ENCODE measurements around the gene ZNF536. TPM values are rescaled to one million over a fixed set of nuclear protein-coding genes. Genes with fewer than 3 reads are reported as not detected.

Gene ZNF536
- total and polyA plus RNA-seq, 12 donors = 0.22 to 10.7 (median 3.7) TPM

DNA sequence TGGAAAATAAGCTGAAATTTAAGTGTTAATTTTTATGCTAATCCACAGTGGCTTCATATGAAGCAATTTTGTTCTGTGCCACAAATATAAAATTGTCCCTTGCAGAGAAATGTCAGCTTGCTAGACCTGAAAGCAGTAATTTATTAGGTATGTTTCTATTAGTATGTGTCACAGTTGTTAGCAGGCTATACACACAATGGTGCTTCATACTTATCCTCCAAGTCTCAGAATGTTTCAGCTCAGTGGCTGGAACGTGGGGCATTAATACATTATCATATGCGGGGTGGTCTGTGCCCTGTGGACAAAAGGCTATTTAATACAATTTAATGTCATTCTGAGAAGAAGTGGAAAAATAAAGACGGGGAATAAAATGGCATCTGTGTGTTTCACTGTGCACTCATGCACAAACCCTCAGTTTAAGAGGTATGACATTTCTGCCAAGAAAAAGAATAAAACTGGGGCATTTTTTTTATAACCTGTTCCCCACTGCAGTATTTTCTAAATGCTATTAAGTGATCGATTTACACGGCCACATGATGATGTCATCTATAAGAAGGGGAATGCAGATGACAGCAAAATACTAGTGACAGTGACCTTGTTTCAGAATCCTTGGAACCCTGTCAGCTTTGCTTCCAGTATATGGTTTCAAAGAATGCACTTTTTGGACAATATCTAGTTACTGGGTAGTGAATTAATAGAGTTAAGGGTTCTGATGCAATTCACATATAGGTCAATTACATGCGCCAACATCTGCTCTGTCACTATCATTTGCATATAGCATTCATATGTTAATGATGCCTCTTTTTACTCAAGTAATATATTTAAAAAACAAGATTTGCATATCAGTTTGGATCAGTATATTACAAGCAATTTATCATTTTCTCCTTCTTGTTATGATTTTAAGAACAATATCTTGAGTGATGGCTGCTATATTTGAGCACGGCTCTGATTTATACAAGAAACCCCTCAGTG is 21.2 kb upstream of the ZNF536 start:
- no peak overlapping the region for H3K27ac ChIP-seq
- H3K4me1 ChIP-seq = no peaks in the 10 kb centered on the region
- WGBS, 2 donors = 70 to 78% methylated on average over 7 of the region's 7 CpGs
- DNase-seq = no peak
- no peak overlapping the region for H3K4me3 ChIP-seq
- no peak for ATAC-seq
- intact Hi-C loops (cut with DNase I) = no loop called here
- TF ChIP-seq, protein P1, sequence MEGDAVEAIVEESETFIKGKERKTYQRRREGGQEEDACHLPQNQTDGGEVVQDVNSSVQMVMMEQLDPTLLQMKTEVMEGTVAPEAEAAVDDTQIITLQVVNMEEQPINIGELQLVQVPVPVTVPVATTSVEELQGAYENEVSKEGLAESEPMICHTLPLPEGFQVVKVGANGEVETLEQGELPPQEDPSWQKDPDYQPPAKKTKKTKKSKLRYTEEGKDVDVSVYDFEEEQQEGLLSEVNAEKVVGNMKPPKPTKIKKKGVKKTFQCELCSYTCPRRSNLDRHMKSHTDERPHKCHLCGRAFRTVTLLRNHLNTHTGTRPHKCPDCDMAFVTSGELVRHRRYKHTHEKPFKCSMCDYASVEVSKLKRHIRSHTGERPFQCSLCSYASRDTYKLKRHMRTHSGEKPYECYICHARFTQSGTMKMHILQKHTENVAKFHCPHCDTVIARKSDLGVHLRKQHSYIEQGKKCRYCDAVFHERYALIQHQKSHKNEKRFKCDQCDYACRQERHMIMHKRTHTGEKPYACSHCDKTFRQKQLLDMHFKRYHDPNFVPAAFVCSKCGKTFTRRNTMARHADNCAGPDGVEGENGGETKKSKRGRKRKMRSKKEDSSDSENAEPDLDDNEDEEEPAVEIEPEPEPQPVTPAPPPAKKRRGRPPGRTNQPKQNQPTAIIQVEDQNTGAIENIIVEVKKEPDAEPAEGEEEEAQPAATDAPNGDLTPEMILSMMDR (IDR thresholded peaks at IDR 0.05) = no peak
- H3K27me3 ChIP-seq = peaks cover 0 to 23% (median 0%) of the 10 kb centered on the region in 7 donors
- H3K36me3 ChIP-seq = no peaks in the 10 kb centered on the region
- H3K9me3 ChIP-seq = peaks cover 0 to 4% (median 0%) of the 10 kb centered on the region in 11 donors

DNA sequence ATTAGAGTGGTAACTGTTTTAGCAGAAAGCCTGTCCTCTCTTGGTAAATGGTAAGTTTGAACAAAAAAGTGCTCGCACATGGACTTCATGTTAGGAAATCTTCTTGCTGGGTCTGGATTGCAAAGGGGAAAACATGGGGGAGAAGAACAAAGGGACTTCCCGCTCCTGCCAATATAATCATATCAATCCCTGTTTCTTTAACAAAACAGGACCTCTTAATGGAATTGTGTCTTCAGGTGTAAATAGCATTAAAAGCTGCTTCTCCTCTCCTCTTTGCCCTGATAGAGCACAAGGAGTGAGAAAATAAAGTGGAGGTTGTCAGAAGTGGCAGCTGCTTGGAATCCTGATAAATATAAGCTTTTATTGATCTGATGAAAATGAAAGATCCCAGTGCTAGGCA is 20.4 kb upstream of the ZNF536 start:
- DNase-seq (no peak), ATAC-seq (no peak)
- H3K27ac ChIP-seq = no peak overlapping the region
- H3K4me1 ChIP-seq = no peaks in the 10 kb centered on the region
- intact Hi-C loops (cut with DNase I) = no loop called here
- no peaks in the 10 kb centered on the region for H3K9me3 ChIP-seq
- 79 to 80% methylated on average over 2 of the region's 2 CpGs for WGBS, 2 donors
- TF ChIP-seq, protein P1 (IDR thresholded peaks at IDR 0.05) = no peak
- H3K36me3 ChIP-seq = no peaks in the 10 kb centered on the region
- peaks cover 0 to 23% (median 0%) of the 10 kb centered on the region in 7 donors for H3K27me3 ChIP-seq
- no peak overlapping the region for H3K4me3 ChIP-seq

DNA sequence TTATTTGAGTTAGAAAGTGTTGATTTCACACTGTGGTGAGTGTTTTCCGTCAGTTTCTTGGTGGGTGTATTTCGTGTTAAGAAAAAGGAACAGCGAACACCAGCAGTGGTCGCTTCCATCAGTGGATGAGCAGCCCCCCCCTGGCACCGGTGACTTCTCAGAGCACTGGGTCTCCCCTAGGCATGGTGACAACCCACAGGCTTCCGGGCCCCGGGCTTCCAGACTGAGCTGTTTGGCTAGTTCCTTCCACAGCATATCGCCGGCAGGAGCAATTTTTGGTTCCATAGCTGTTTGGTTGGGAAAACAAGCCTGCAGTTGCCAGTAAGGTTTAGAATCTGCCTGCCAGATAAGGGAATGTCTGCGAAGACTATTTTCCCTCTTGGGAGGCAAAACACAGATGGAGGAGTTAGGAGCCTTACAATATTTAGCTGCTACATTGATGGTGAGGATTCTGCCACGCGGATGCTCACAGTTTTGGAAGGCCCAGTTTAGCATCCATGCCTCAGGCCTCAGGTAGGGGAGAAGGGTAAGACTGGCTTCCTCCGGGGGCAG is 18.7 kb upstream of the ZNF536 start:
- Histone ChIP-seq H3K4me1 (no peaks in the 10 kb centered on the region), H3K4me3 (no peak overlapping the region), H3K27me3 (peaks cover 0 to 22% (median 0%) of the 10 kb centered on the region in 7 donors), H3K27ac (no peak overlapping the region), H3K36me3 (no peaks in the 10 kb centered on the region), H3K9me3 (no peaks in the 10 kb centered on the region)
- 87 to 88% methylated on average over 13 of the region's 13 CpGs for WGBS, 2 donors
- no peak for ATAC-seq
- no peak for DNase-seq
- TF ChIP-seq, protein P1 (IDR thresholded peaks at IDR 0.05) = no peak
- intact Hi-C loops (cut with DNase I) = no loop called here

DNA sequence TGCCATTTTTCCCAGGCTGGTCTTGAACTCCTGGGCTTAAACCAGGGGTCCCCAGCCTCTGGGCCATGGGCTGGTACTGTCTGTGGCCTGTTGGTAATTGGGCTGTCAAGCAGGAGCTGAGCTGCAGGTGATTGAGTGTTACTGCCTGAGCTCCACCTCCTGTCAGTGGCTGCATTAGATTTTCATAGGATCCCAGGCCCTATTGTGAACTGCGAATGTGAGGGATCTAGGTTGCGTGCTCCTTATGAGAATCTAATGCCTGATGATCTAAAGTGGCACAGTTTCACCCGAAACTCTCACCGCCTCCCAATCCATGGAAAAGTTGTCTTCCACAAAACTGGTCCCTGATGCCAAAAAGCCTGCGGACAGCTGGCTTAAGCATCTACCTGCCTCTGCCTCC is 16.6 kb upstream of the ZNF536 start:
- no peak overlapping the region for H3K4me3 ChIP-seq
- DNase-seq (no peak), ATAC-seq (no peak)
- peaks cover 0 to 4% (median 0%) of the 10 kb centered on the region in 9 donors for H3K4me1 ChIP-seq
- H3K9me3 ChIP-seq = no peaks in the 10 kb centered on the region
- H3K27me3 ChIP-seq = peaks cover 0 to 32% (median 0%) of the 10 kb centered on the region in 7 donors
- 78 to 94% methylated on average over 5 of the region's 5 CpGs for whole genome bisulfite sequencing, 2 donors
- intact Hi-C loops (cut with DNase I) = no loop called here
- TF ChIP-seq, protein P1 (IDR thresholded peaks at IDR 0.05) = no peak
- no peaks in the 10 kb centered on the region for H3K36me3 ChIP-seq
- no peak overlapping the region for H3K27ac ChIP-seq
